Measurements from ENCODE around the gene HPCAL4.

DNA sequence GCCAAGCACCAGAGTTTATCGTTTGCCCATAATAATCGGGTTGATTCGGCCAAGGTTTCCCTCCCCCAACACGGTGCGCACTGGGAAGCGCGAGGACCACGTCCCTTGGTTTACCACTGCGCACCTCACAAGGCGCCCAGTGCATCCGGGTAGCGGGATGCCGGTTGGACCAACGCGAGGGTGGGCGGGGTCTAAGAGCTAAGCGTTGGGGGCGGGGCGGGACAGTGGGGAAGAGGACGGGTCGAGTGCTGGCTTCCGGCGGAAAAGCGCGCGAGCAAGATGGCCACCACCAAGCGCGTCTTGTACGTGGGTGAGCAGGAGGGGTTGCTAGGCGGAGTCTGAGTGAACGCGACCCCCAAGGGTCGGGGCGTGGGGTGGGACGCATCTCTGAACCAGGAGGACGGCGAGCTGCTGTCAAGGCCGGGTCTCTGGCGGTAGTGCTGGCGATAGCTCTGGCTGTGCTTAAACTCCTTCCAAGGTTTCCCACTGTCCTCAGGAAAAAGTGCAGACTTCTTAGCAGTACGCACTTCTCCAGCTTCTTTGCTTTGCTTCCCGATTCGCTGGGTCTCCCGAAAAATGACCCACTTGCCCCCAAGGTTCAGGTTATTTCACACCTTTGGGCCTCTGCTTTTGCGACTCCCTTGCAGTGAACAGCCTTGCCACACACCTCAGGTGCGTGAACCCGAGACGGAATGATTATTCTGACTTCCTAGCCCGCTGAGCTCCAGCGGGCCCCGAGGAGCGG lies 47.6 kb upstream of the HPCAL4 start, which contains the start of gene PPIE:
- TF ChIP-seq, protein P1, sequence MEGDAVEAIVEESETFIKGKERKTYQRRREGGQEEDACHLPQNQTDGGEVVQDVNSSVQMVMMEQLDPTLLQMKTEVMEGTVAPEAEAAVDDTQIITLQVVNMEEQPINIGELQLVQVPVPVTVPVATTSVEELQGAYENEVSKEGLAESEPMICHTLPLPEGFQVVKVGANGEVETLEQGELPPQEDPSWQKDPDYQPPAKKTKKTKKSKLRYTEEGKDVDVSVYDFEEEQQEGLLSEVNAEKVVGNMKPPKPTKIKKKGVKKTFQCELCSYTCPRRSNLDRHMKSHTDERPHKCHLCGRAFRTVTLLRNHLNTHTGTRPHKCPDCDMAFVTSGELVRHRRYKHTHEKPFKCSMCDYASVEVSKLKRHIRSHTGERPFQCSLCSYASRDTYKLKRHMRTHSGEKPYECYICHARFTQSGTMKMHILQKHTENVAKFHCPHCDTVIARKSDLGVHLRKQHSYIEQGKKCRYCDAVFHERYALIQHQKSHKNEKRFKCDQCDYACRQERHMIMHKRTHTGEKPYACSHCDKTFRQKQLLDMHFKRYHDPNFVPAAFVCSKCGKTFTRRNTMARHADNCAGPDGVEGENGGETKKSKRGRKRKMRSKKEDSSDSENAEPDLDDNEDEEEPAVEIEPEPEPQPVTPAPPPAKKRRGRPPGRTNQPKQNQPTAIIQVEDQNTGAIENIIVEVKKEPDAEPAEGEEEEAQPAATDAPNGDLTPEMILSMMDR (IDR thresholded peaks at IDR 0.05; ENCODE audit: low read length), result no peak
- no peak for TF ChIP-seq EZH2 (optimal IDR thresholded peaks at IDR 0.05; ENCODE audit: low read depth, low read length)
- TF ChIP-seq EZH2phosphoT487 (IDR thresholded peaks at IDR 0.05; ENCODE audit: low read length), result no peak
